ENCODE measurements around the gene CDO1. TPM values are rescaled to one million over a fixed set of nuclear protein-coding genes. Genes with fewer than 3 reads are reported as not detected.
A peak's percentile ranks its signal among the peaks of the same experiment; 100 is the strongest.

Gene CDO1
- polyA plus RNA-seq, 1 donor (not counting 4 experiments of a cell fraction or from before 2014, with no cell fraction given): not detected

GRCh38 chr5:115849258-115849798 lies 32.9 kb upstream of the CDO1 start:
- Histone ChIP-seq H4K20me1 (ENCODE audit: control insufficient read depth, extremely low read depth, insufficient read depth, low read length) (no peaks in the 10 kb centered on the region), H3K27ac (ENCODE audit: control insufficient read depth, insufficient read depth, low read length) (no peak overlapping the region), H3K36me3 (ENCODE audit: control insufficient read depth in 2 of 2, extremely low read depth in 1 of 2, insufficient read depth in 2 of 2, low read length in 2 of 2) (no peaks in the 10 kb centered on the region), H3K27me3 (ENCODE audit: control insufficient read depth, extremely low read depth, insufficient read depth, low read length) (no peaks in the 10 kb centered on the region), H3K4me2 (ENCODE audit: control insufficient read depth, extremely low read depth, insufficient read depth, low read depth, low read length) (no peak overlapping the region), H3K9me3 (ENCODE audit: control insufficient read depth, low read depth, low read length) (no peaks in the 10 kb centered on the region), H3K79me2 (ENCODE audit: control insufficient read depth, insufficient read depth, low read length) (peaks cover 93% of the 10 kb centered on the region), H3K4me1 (ENCODE audit: control insufficient read depth, extremely low read depth, insufficient read depth, low read length) (peaks cover 22% of the 10 kb centered on the region), H3K9me1 (ENCODE audit: control insufficient read depth, extremely low read depth, insufficient read depth, low read length) (no peaks in the 10 kb centered on the region), H2AFZ (ENCODE audit: control insufficient read depth, low read length) (no peak overlapping the region), H3K4me3 (ENCODE audit: control insufficient read depth in 2 of 3, extremely low read depth in 1 of 3, insufficient read depth in 2 of 3, low read depth in 1 of 3, low read length in 3 of 3) (no peak overlapping the region), H3K9ac (ENCODE audit: control insufficient read depth, extremely low read depth, insufficient read depth, low read length) (no peak overlapping the region)
- dilution Hi-C loops (cut with MboI; ENCODE audit: extremely low pct_ligation_motif_present, low sequenced_read_pairs): no loop called here
- TF ChIP-seq EZH2 (IDR thresholded peaks at IDR 0.05; ENCODE audit: low read length): no peak
- TF ChIP-seq CTCF (optimal IDR thresholded peaks at IDR 0.05 in 1 of 3, IDR thresholded peaks at IDR 0.05 in 1 of 3, conservative IDR thresholded peaks at IDR 0.05 in 1 of 3; ENCODE audit: extremely low read depth in 1 of 3, insufficient read depth in 2 of 3, low read length in 3 of 3): no peak
- FAIRE-seq (no peak), DNase-seq (ENCODE audit: low read depth, low spot score) (no peak)

GRCh38 chr5:115847290-115847689 lies 30.8 kb upstream of the CDO1 start:
- dilution Hi-C loops (cut with MboI; ENCODE audit: extremely low pct_ligation_motif_present, low sequenced_read_pairs): no loop called here
- Histone ChIP-seq H3K9me1 (ENCODE audit: control insufficient read depth, extremely low read depth, insufficient read depth, low read length) (no peaks in the 10 kb centered on the region), H3K9ac (ENCODE audit: control insufficient read depth, extremely low read depth, insufficient read depth, low read length) (no peak overlapping the region), H3K9me3 (ENCODE audit: control insufficient read depth, low read depth, low read length) (no peaks in the 10 kb centered on the region), H3K27me3 (ENCODE audit: control insufficient read depth, extremely low read depth, insufficient read depth, low read length) (no peaks in the 10 kb centered on the region), H3K36me3 (ENCODE audit: control insufficient read depth in 2 of 2, extremely low read depth in 1 of 2, insufficient read depth in 2 of 2, low read length in 2 of 2) (no peaks in the 10 kb centered on the region), H3K4me2 (ENCODE audit: control insufficient read depth, extremely low read depth, insufficient read depth, low read depth, low read length) (peak overlapping the region; percentile 37), H2AFZ (ENCODE audit: control insufficient read depth, low read length) (no peak overlapping the region), H4K20me1 (ENCODE audit: control insufficient read depth, extremely low read depth, insufficient read depth, low read length) (no peaks in the 10 kb centered on the region), H3K4me1 (ENCODE audit: control insufficient read depth, extremely low read depth, insufficient read depth, low read length) (peaks cover 36% of the 10 kb centered on the region), H3K4me3 (ENCODE audit: control insufficient read depth in 2 of 3, extremely low read depth in 1 of 3, insufficient read depth in 2 of 3, low read depth in 1 of 3, low read length in 3 of 3) (no peak overlapping the region), H3K79me2 (ENCODE audit: control insufficient read depth, insufficient read depth, low read length) (peaks cover 93% of the 10 kb centered on the region), H3K27ac (ENCODE audit: control insufficient read depth, insufficient read depth, low read length) (peak overlapping the region; percentile 40)
- TF ChIP-seq EZH2 (IDR thresholded peaks at IDR 0.05; ENCODE audit: low read length) (no peak), CTCF (optimal IDR thresholded peaks at IDR 0.05 in 1 of 3, IDR thresholded peaks at IDR 0.05 in 1 of 3, conservative IDR thresholded peaks at IDR 0.05 in 1 of 3; ENCODE audit: extremely low read depth in 1 of 3, insufficient read depth in 2 of 3, low read length in 3 of 3) (no peak)
- peak; percentile 58 for FAIRE-seq
- DNase-seq (ENCODE audit: low read depth, low spot score): peak; percentile 57
